Uterus (tissue), 2 donors: ENCODE data around the gene TMEM92.

Experiments
- POLR2A ChIP-seq, 2 donors: fragments of 450-650 bp; IDR thresholded peaks; one replicate each; pipeline ENCODE4 v1.6.1; 2016; ENCODE audit warnings: antibody characterized with exemption in 2 of 2, mild to moderate bottlenecking in 1 of 2, moderate library complexity in 1 of 2
- TF ChIP-seq, protein P1 (sequence below), 4 experiments: fragments of 200-600 bp in 2 of 4; fragments of 450-650 bp in 2 of 4; sonication (generic) in 2 of 4; IDR thresholded peaks; one replicate each; pipeline ENCODE4 v1.5.1; 2016 to 2019; ENCODE audit warnings: antibody characterized with exemption in 4 of 4, mild to moderate bottlenecking in 2 of 4, moderate library complexity in 1 of 4

DNA sequence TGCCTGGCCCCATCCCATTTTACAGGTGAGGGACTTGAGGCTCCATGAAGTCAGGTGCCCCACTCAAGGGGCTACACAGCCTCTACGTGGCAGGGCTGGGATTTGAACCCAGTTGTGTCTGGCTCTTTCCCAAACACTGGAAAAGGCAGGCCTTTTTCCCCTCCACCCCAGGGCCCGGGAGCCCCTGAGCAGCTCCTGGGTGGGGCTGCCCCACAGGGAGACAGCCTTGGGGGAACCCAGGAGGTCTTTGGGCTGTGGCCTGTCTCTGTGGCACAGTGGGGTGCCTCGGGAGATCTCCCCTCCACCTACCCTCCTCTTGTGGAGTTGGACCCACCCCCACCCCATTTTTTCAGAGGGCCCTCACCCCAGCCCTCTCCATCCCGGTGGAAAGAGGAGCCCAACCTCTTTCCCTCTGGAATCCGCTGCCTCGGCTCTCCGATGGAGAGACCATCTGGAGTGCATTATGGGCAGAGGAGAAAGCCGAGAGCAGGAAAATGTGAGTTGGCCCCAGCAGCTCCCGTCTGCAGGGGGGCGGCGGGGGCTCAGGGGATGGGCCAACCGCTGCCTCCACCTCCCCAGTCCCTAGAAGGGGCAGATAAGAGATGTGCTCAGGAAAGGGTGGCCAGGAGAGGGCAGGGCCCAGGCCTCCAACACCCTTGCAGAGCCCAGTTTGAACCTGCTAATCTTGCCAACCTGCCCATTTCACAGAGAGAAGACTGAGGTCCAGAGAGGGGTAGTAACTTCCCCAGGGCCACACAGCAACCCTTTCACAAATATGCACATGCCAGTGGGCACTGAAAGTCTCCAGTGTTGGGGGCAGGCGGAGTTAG lies 15.4 kb upstream of the TMEM92 start:
- TF ChIP-seq, protein P1, sequence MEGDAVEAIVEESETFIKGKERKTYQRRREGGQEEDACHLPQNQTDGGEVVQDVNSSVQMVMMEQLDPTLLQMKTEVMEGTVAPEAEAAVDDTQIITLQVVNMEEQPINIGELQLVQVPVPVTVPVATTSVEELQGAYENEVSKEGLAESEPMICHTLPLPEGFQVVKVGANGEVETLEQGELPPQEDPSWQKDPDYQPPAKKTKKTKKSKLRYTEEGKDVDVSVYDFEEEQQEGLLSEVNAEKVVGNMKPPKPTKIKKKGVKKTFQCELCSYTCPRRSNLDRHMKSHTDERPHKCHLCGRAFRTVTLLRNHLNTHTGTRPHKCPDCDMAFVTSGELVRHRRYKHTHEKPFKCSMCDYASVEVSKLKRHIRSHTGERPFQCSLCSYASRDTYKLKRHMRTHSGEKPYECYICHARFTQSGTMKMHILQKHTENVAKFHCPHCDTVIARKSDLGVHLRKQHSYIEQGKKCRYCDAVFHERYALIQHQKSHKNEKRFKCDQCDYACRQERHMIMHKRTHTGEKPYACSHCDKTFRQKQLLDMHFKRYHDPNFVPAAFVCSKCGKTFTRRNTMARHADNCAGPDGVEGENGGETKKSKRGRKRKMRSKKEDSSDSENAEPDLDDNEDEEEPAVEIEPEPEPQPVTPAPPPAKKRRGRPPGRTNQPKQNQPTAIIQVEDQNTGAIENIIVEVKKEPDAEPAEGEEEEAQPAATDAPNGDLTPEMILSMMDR (IDR thresholded peaks at IDR 0.05) = no peak
- no peak for TF ChIP-seq POLR2A (IDR thresholded peaks at IDR 0.05)
